Measurements from ENCODE around the gene ATG4A. TPM values are rescaled to one million over a fixed set of nuclear protein-coding genes. Genes with fewer than 3 reads are reported as not detected.
A peak's percentile ranks its signal among the peaks of the same experiment; 100 is the strongest.

The ATG4A gene
- total RNA-seq, 1 donor from 2014 or later, result 11.5 TPM

DNA sequence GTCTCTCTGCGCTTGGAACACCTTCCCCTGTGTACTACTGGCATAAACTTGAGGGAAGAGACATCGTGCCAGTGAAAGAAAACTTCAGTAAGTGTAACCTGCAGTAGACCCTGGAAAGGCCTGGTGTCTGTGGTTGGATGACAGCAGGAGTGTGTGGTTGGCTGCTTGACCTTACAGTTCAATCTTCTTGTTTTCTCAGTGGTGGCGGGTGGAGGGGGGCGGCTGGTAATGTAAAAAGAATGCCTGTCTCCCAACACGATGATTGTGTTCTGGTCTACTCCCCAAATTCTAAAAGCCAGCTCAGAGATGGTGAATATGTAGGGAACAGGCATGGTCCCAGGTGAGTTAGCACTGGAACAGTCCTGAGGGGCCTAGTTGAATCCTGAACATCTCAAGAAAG lies 18.8 kb upstream of the ATG4A start:
- no peak for DNase-seq (ENCODE audit: extremely low spot score, unreplicated experiment)
- Mint-ChIP-seq H3K27me3 (peaks cover 26% of the 10 kb centered on the region), H3K4me3 (no peak overlapping the region), H3K9me3 (no peaks in the 10 kb centered on the region), H3K27ac (no peak overlapping the region), H3K36me3 (no peaks in the 10 kb centered on the region), H3K4me1 (ENCODE audit: unreplicated experiment) (no peaks in the 10 kb centered on the region)
- TF ChIP-seq CTCF (conservative IDR thresholded peaks at IDR 0.05), result no peak

DNA sequence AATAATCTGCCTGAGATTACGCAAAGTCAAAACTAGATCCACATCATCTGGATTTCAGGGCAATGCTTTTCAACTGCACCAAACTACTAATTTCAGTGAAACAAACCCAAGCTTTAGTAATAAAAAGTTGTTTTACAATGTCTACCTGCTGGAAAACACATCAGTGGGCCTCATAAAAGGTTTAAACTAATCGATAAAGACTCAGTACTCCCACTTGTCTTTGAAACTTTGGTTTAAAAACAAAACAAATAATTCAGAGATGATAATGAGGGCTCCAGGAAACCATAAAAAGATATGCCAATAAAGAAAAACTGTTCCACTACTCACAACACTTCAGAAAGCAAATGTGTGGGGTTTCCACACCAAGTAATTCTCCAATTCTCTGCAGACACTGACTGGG lies 10.5 kb upstream of the ATG4A start:
- TF ChIP-seq CTCF (conservative IDR thresholded peaks at IDR 0.05), result no peak
- no peaks in the 10 kb centered on the region for H3K27me3 Mint-ChIP-seq
- DNase-seq (ENCODE audit: extremely low spot score, unreplicated experiment), result no peak
- H3K9me3 Mint-ChIP-seq, result no peaks in the 10 kb centered on the region
- no peak overlapping the region for H3K27ac Mint-ChIP-seq
- H3K4me3 Mint-ChIP-seq, result no peak overlapping the region
- peaks cover 9% of the 10 kb centered on the region for H3K36me3 Mint-ChIP-seq
- H3K4me1 Mint-ChIP-seq (ENCODE audit: unreplicated experiment), result no peaks in the 10 kb centered on the region

- H3K36me3 Mint-ChIP-seq, result peaks cover 13% of the 10 kb centered on the region
- peaks cover 7% of the 10 kb centered on the region for H3K4me1 Mint-ChIP-seq (ENCODE audit: unreplicated experiment)
- DNase-seq (ENCODE audit: extremely low spot score, unreplicated experiment), result no peak
- no peaks in the 10 kb centered on the region for H3K9me3 Mint-ChIP-seq
- no peak for TF ChIP-seq CTCF (conservative IDR thresholded peaks at IDR 0.05)
- no peak overlapping the region for H3K27ac Mint-ChIP-seq
- no peaks in the 10 kb centered on the region for H3K27me3 Mint-ChIP-seq
- H3K4me3 Mint-ChIP-seq, result no peak overlapping the region
These were observed 3.8 kb upstream of the ATG4A start for GRCh38 chrX:108087792-108088191.

GRCh38 chrX:108088511-108088910 lies 3.1 kb upstream of the ATG4A start:
- Mint-ChIP-seq H3K9me3 (no peaks in the 10 kb centered on the region), H3K4me3 (peak overlapping the region; percentile 74), H3K36me3 (peaks cover 13% of the 10 kb centered on the region), H3K27ac (peak overlapping the region; percentile 72), H3K27me3 (no peaks in the 10 kb centered on the region), H3K4me1 (ENCODE audit: unreplicated experiment) (peaks cover 7% of the 10 kb centered on the region)
- TF ChIP-seq CTCF (conservative IDR thresholded peaks at IDR 0.05), result no peak
- DNase-seq (ENCODE audit: extremely low spot score, unreplicated experiment), result no peak

DNA sequence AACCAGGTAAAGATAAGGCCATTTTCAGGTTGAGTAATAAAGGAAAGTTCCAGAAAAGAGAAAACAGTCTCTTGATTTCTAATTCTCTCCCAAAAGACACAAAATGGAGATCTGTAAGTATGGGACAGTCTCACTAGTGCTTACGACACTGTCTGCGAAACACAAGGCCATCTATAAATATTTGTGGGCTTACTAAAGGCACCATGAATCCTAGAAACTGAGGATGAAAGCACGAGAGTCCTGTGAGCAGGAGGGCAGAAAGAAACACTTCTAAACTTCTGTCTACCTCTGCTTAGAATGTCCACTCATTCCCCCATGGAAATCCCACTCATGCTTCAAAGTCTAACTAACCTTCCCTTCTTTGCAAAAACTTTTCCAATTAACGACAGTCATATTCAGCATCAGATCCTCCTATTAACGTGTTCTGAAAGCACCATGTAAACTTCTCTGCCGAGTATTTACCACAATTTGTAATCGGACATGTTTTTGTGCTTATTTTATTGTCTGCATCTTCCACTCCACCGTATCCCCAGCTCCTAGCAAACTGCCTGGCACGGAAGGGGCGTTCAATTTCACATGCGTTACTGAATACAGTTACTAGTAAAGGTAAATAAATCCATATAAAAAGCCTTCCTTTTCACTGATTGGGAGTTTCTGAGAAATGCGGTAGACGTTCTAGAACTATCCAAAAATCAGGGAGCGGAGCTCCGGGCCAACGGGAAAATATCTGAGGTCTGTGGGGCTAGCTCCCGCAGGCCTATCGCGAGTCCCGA lies 901 bp upstream of the ATG4A start:
- Mint-ChIP-seq H3K9me3 (no peaks in the 10 kb centered on the region), H3K4me1 (ENCODE audit: unreplicated experiment) (peaks cover 7% of the 10 kb centered on the region), H3K27me3 (no peaks in the 10 kb centered on the region), H3K27ac (no peak overlapping the region), H3K36me3 (peaks cover 4% of the 10 kb centered on the region), H3K4me3 (no peak overlapping the region)
- no peak for DNase-seq (ENCODE audit: extremely low spot score, unreplicated experiment)
- TF ChIP-seq CTCF (conservative IDR thresholded peaks at IDR 0.05), result no peak
